GM19324 (cell line): ENCODE measurements around the gene ZNF519.

Experiments used
- ATAC-seq: cut with Tn5 transposase; IDR thresholded peaks from one replicate; pipeline ENCODE4 v1.9.1; 2021; ENCODE audit warnings: mild to moderate bottlenecking, moderate library complexity; ENCODE audit not compliant: unreplicated experiment, low FRiP score

ZNF519 gene

GRCh38 chr18:14100503-14101286, 31.5 kb downstream of the ZNF519 start:
- ATAC-seq = no peak

GRCh38 chr18:14098428-14098827, 33.8 kb downstream of the ZNF519 start:
- ATAC-seq = no peak

GRCh38 chr18:14097761-14098160, 34.5 kb downstream of the ZNF519 start:
- no peak for ATAC-seq

- no peak for ATAC-seq
These were observed 38.8 kb downstream of the ZNF519 start for GRCh38 chr18:14093307-14093915.

- ATAC-seq = no peak
These were observed 39.5 kb downstream of the ZNF519 start for GRCh38 chr18:14092625-14093306.

GRCh38 chr18:14089781-14090180, 42.5 kb downstream of the ZNF519 start:
- no peak for ATAC-seq

- no peak for ATAC-seq
These were observed 43.0 kb downstream of the ZNF519 start for GRCh38 chr18:14089191-14089590.

- no peak for ATAC-seq
These were observed 45.6 kb downstream of the ZNF519 start for GRCh38 chr18:14086458-14087231.

GRCh38 chr18:14085770-14086457, 46.3 kb downstream of the ZNF519 start:
- no peak for ATAC-seq

- ATAC-seq = no peak
These were observed 57.0 kb downstream of the ZNF519 start for GRCh38 chr18:14075196-14075595.

GRCh38 chr18:14074187-14074586, 58.0 kb downstream of the ZNF519 start:
- ATAC-seq = no peak

- no peak for ATAC-seq
These were observed 78.6 kb downstream of the ZNF519 start for GRCh38 chr18:14053661-14054060.
